HepG2 (cell line): Measurements from ENCODE around the gene ACP7.

ENCODE experiments used
- CTCF ChIP-seq: sonication (generic); formaldehyde crosslinking; IDR thresholded peaks from 2 replicates; pipeline ENCODE4 v1.5.0; 2020; ENCODE audit warnings: mild to moderate bottlenecking, missing genetic modification reagents, moderate library complexity
- ELF4 ChIP-seq: sonication (generic); formaldehyde crosslinking; IDR thresholded peaks from 2 replicates; pipeline ENCODE4 v1.5.0; 2020; ENCODE audit warnings: missing genetic modification reagents, mild to moderate bottlenecking, moderate library complexity, borderline replicate concordance
- KLF11 ChIP-seq: IDR thresholded peaks from 2 replicates; pipeline ENCODE4 v1.6.1; 2016; ENCODE audit warnings: missing compliant biosample characterization
- MYC ChIP-seq: sonication (generic); formaldehyde crosslinking; IDR thresholded peaks from 2 replicates; pipeline ENCODE4 v1.9.0; 2021; ENCODE audit warnings: missing genetic modification reagents, borderline replicate concordance
- POLR2AphosphoS2 ChIP-seq: IDR thresholded peaks from 2 replicates; pipeline ENCODE4 v1.6.1; 2011; ENCODE audit warnings: low read depth, low read length, improper control_type of control experiment
- ZNF496 ChIP-seq: sonication (generic); formaldehyde crosslinking; IDR thresholded peaks from 2 replicates; pipeline ENCODE4 v1.8.1; 2023; ENCODE audit warnings: mild to moderate bottlenecking, moderate library complexity, missing genetic modification reagents; ENCODE audit not compliant: insufficient replicate concordance

- TF ChIP-seq CTCF (no peak), KLF11 (CRISPR knock-in tag) (no peak), MYC (CRISPR knock-in tag) (no peak), ELF4 (CRISPR knock-in tag) (no peak), ZNF496 (CRISPR knock-in tag) (no peak), POLR2AphosphoS2 (no peak)
Measured at GRCh38 chr19:39087907-39088686, 3.9 kb downstream of the ACP7 start.
